ENCODE measurements around the gene LAMB1.
"Not testable (repeated sequence)": the region's sequence is repeated elsewhere in the genome, so short reads cannot be mapped to it uniquely, and the experiment has no call there.

Gene LAMB1

GRCh38 chr7:107968449-107968848 lies 34.5 kb downstream of the LAMB1 start:
- DNase-seq = no peak

- DNase-seq = peak; percentile 16
Measured at GRCh38 chr7:107967420-107967819, 35.5 kb downstream of the LAMB1 start.

GRCh38 chr7:107966711-107967110 lies 36.2 kb downstream of the LAMB1 start:
- DNase-seq = peak; percentile 31

GRCh38 chr7:107964510-107964909 lies 38.5 kb downstream of the LAMB1 start:
- no peak for DNase-seq

- DNase-seq = no peak
Measured at GRCh38 chr7:107962817-107963216, 40.1 kb downstream of the LAMB1 start.

GRCh38 chr7:107961405-107961804 lies 41.6 kb downstream of the LAMB1 start:
- DNase-seq = peak; percentile 66

- DNase-seq = peak; percentile 77
Measured at GRCh38 chr7:107960272-107960671, 42.7 kb downstream of the LAMB1 start.

GRCh38 chr7:107959527-107959898 lies 43.4 kb downstream of the LAMB1 start:
- no peak for DNase-seq

- no peak for DNase-seq
Measured at GRCh38 chr7:107958764-107959526, 44.0 kb downstream of the LAMB1 start.

- no peak for DNase-seq
Measured at GRCh38 chr7:107957436-107957835, 45.5 kb downstream of the LAMB1 start.

- not testable (repeated sequence) for DNase-seq
Measured at GRCh38 chr7:107956950-107957349, 46.0 kb downstream of the LAMB1 start.

GRCh38 chr7:107955394-107955793 lies 47.6 kb downstream of the LAMB1 start:
- no peak for DNase-seq

GRCh38 chr7:107953924-107954303 lies 49.0 kb downstream of the LAMB1 start:
- no peak for DNase-seq

GRCh38 chr7:107953265-107953923 lies 49.6 kb downstream of the LAMB1 start:
- no peak for DNase-seq

GRCh38 chr7:107951896-107952295 lies 51.1 kb downstream of the LAMB1 start:
- DNase-seq = no peak

GRCh38 chr7:107951172-107951787 lies 51.7 kb downstream of the LAMB1 start:
- no peak for DNase-seq

- DNase-seq = no peak
Measured at GRCh38 chr7:107949443-107949935, 53.5 kb downstream of the LAMB1 start.

- DNase-seq = no peak
Measured at GRCh38 chr7:107948645-107949442, 54.1 kb downstream of the LAMB1 start.

- DNase-seq = no peak
Measured at GRCh38 chr7:107946881-107947280, 56.1 kb downstream of the LAMB1 start.

- no peak for DNase-seq
Measured at GRCh38 chr7:107946451-107946850, 56.5 kb downstream of the LAMB1 start.

GRCh38 chr7:107945332-107945731 lies 57.6 kb downstream of the LAMB1 start:
- no peak for DNase-seq

- no peak for DNase-seq
Measured at GRCh38 chr7:107944411-107945169, 58.4 kb downstream of the LAMB1 start.
